Endodermal cell (in vitro differentiated cells): Measurements from ENCODE around the gene SFPQ. TPM values are rescaled to one million over a fixed set of nuclear protein-coding genes. Genes with fewer than 3 reads are reported as not detected.
A peak's percentile ranks its signal among the peaks of the same experiment; 100 is the strongest.
"Not testable (repeated sequence)": the region's sequence is repeated elsewhere in the genome, so short reads cannot be mapped to it uniquely, and the experiment has no call there.

Source experiments
- DNase-seq: peaks from one replicate; pipeline ENCODE4 v3.0.0-alpha.2; 2017
- H3K27ac ChIP-seq: 2 replicates; pipeline ENCODE4 v1.5.1; 2013; ENCODE audit warnings: mild to moderate bottlenecking, low read depth, low read length, moderate library complexity
- H3K27me3 ChIP-seq: 2 replicates; pipeline ENCODE4 v1.6.1; 2013; ENCODE audit warnings: mild to moderate bottlenecking, low read length, moderate library complexity; ENCODE audit not compliant: insufficient read depth, control insufficient read depth, poor library complexity, severe bottlenecking
- H3K36me3 ChIP-seq: 2 replicates; pipeline ENCODE4 v1.7.0; 2013; ENCODE audit warnings: mild to moderate bottlenecking, low read length, moderate library complexity; ENCODE audit not compliant: control insufficient read depth, insufficient read depth
- H3K4me1 ChIP-seq: one replicate; pipeline ENCODE4 v1.7.0; 2013; ENCODE audit warnings: low read length; ENCODE audit not compliant: control insufficient read depth, insufficient read depth
- H3K4me3 ChIP-seq: 2 replicates; pipeline ENCODE4 v1.5.1; 2013; ENCODE audit warnings: mild to moderate bottlenecking, low read length, moderate library complexity
- H3K9ac ChIP-seq: 2 replicates; pipeline ENCODE4 v1.6.1; 2013; ENCODE audit warnings: mild to moderate bottlenecking, low read length, moderate library complexity; ENCODE audit not compliant: poor library complexity, severe bottlenecking; ENCODE audit errors: extremely low read depth
- H3K9me3 ChIP-seq: 2 replicates; pipeline ENCODE4 v1.6.1; 2013; ENCODE audit warnings: mild to moderate bottlenecking, low read length, moderate library complexity; ENCODE audit not compliant: control insufficient read depth
- H3K27ac Mint-ChIP-seq: 2 replicates; pipeline ENCODE4 v1.8.0; 2020; ENCODE audit warnings: mixed read lengths
- H3K27me3 Mint-ChIP-seq: 2 replicates; pipeline ENCODE4 v1.8.0; 2021; ENCODE audit warnings: mild to moderate bottlenecking, mixed read lengths; ENCODE audit not compliant: insufficient read depth
- H3K36me3 Mint-ChIP-seq: 2 replicates; pipeline ENCODE4 v1.8.0; 2020; ENCODE audit warnings: low read depth, mixed read lengths
- H3K4me1 Mint-ChIP-seq: 2 replicates; pipeline ENCODE4 v1.8.0; 2020; ENCODE audit warnings: mixed read lengths
- H3K4me3 Mint-ChIP-seq: 2 replicates; pipeline ENCODE4 v1.8.0; 2020; ENCODE audit warnings: mild to moderate bottlenecking, moderate library complexity, mixed read lengths
- H3K9me3 Mint-ChIP-seq: 2 replicates; pipeline ENCODE4 v1.8.0; 2020; ENCODE audit warnings: mild to moderate bottlenecking, mixed read lengths
- CTCF ChIP-seq: fragments of 200-600 bp; sonication (generic); conservative IDR thresholded peaks from 2 replicates; pipeline ENCODE4 v1.5.0; 2021; ENCODE audit warnings: antibody characterized with exemption, mild to moderate bottlenecking
- WGBS, 2 experiments: methylation state at CpG; one replicate each; pipeline versions ENCODE4 v1.1.5 to v1.1.7; 2013; ENCODE audit warnings: missing lambda C conversion rate in 2 of 2, mixed read lengths in 1 of 2; ENCODE audit not compliant: insufficient coverage in 1 of 2, insufficient read length in 1 of 2; 5-methylcytosine and 5-hydroxymethylcytosine counted together
- long read RNA-seq, 4 experiments: library from polyadenylated mRNA in 2 of 4; library from RNA in 1 of 4; library from capped mRNA in 1 of 4; stranded (forward) in 3 of 4; unstranded in 1 of 4; transcript quantifications; one replicate each; pipeline ENCODE4 v2.0.0, GENCODE V29; 2020 to 2021; ENCODE audit warnings: inconsistent platforms in 1 of 4
- polyA plus RNA-seq, 2 experiments: library from polyadenylated mRNA; stranded (reverse); fragments of 50-300 nt; gene quantifications; one replicate each; pipeline ENCODE4 v1.2.3, GENCODE V29; 2013
- total RNA-seq, 2 donors: library from RNA; stranded (reverse); fragmentation: NEBNext Ultra II Directional in 1 of 2; extraction: Animal tissue kit (Norgen Biotek cat#: 25700) in 1 of 2; gene quantifications; 2 replicates in 1 of 2; 3 replicates in 1 of 2; pipeline ENCODE4 v1.2.1, GENCODE V29; 2021

The SFPQ gene
- 100 to 1,000 TPM; 350 to 491 TPM for total RNA-seq
- polyA plus RNA-seq (2013, experiment 1 of 2) = 290 TPM
- polyA plus RNA-seq (2013, experiment 2 of 2) = 263 TPM
- long read RNA-seq, experiment 1, transcript SFPQ-205 (3 exons, 2,835 nt) = major isoform, 18 of 127 reads
- long read RNA-seq, experiment 1, transcript SFPQ-201 (10 exons, 3,747 nt) = minor isoform, 16 of 127 reads
- long read RNA-seq, experiment 1, transcript SFPQ-203 (3 exons, 1,431 nt) = minor isoform, 15 of 127 reads
- long read RNA-seq, experiment 1, partial matches to known transcripts = 46 of 127 reads
- long read RNA-seq, experiment 1, other reads (novel, unspliced or antisense) = 28 of 127 reads
- long read RNA-seq, experiment 2, transcript SFPQ-203 (3 exons, 1,431 nt) = minor isoform, 37 of 358 reads
- long read RNA-seq, experiment 2, transcript SFPQ-201 (10 exons, 3,747 nt) = major isoform, 186 of 358 reads
- long read RNA-seq, experiment 2, transcript SFPQ-205 (3 exons, 2,835 nt) = minor isoform, 52 of 358 reads
- long read RNA-seq, experiment 2, partial matches to known transcripts = 14 of 358 reads
- long read RNA-seq, experiment 2, other reads (novel, unspliced or antisense) = 64 of 358 reads
- long read RNA-seq, experiment 3, transcript SFPQ-201 (10 exons, 3,747 nt) = major isoform, 11 of 57 reads
- long read RNA-seq, experiment 3, transcript SFPQ-205 (3 exons, 2,835 nt) = minor isoform, 9 of 57 reads
- long read RNA-seq, experiment 3, transcript SFPQ-203 (3 exons, 1,431 nt) = minor isoform, 7 of 57 reads
- long read RNA-seq, experiment 3, partial matches to known transcripts = 22 of 57 reads
- long read RNA-seq, experiment 3, other reads (novel, unspliced or antisense) = 6 of 57 reads
- long read RNA-seq, experiment 4, partial matches to known transcripts = 49 of 52 reads
- long read RNA-seq, experiment 4, other reads (novel, unspliced or antisense) = 1 of 52 reads

- H3K36me3 ChIP-seq = peaks cover 37% of the 10 kb centered on the region
- H3K27ac Mint-ChIP-seq = peak within 1 kb of the TSS; percentile 98
- peaks cover 25% of the 10 kb centered on the region for H3K4me1 Mint-ChIP-seq
- H3K4me3 Mint-ChIP-seq = peak within 1 kb of the TSS; percentile 93
- H3K27me3 Mint-ChIP-seq = peaks cover 2% of the 10 kb centered on the region
- H3K27ac ChIP-seq = peak within 1 kb of the TSS; percentile 99
- H3K9me3 ChIP-seq = no peaks in the 10 kb centered on the region
- no peaks in the 10 kb centered on the region for H3K27me3 ChIP-seq
- H3K36me3 Mint-ChIP-seq = peaks cover 38% of the 10 kb centered on the region
- H3K4me3 ChIP-seq = peak within 1 kb of the TSS; percentile 98
- no peaks in the 10 kb centered on the region for H3K4me1 ChIP-seq
- WGBS, 2 experiments = 4 to 6% methylated on average over 36 to 50 of the region's 50 CpGs
- DNase-seq = peak; percentile 99
- H3K9me3 Mint-ChIP-seq = no peaks in the 10 kb centered on the region
- peak within 1 kb of the TSS; percentile 98 for H3K9ac ChIP-seq
- TF ChIP-seq CTCF = no peak
Measured at GRCh38 chr1:35192853-35193664, at the start of gene SFPQ. TSS of gene SFPQ (minus strand) at chr1:35193145. CDS start at chr1:35193049, 96 bp downstream.

GRCh38 chr1:35236772-35237171 lies 43.8 kb upstream of the SFPQ start:
- not testable (repeated sequence) for H3K27me3 Mint-ChIP-seq, DNase-seq, H3K36me3 Mint-ChIP-seq, H3K27me3 ChIP-seq, H3K4me1 Mint-ChIP-seq, H3K27ac ChIP-seq, H3K4me3 Mint-ChIP-seq, H3K36me3 ChIP-seq, H3K9me3 ChIP-seq, H3K9ac ChIP-seq, H3K4me1 ChIP-seq, H3K4me3 ChIP-seq, H3K27ac Mint-ChIP-seq, H3K9me3 Mint-ChIP-seq
- 91 to 100% methylated on average over 2 of the region's 2 CpGs for WGBS, 2 experiments

GRCh38 chr1:35231287-35231686 lies 38.3 kb upstream of the SFPQ start:
- Mint-ChIP-seq H3K36me3 (no peaks in the 10 kb centered on the region), H3K9me3 (no peaks in the 10 kb centered on the region), H3K4me1 (no peaks in the 10 kb centered on the region), H3K27ac (no peak overlapping the region), H3K4me3 (no peak overlapping the region), H3K27me3 (no peaks in the 10 kb centered on the region)
- no peaks in the 10 kb centered on the region for H3K27me3 ChIP-seq
- no peaks in the 10 kb centered on the region for H3K9me3 ChIP-seq
- no peak for TF ChIP-seq CTCF
- no peak overlapping the region for H3K4me3 ChIP-seq
- no peak overlapping the region for H3K27ac ChIP-seq
- H3K4me1 ChIP-seq = no peaks in the 10 kb centered on the region
- H3K36me3 ChIP-seq = no peaks in the 10 kb centered on the region
- H3K9ac ChIP-seq = no peak overlapping the region
- DNase-seq = no peak
- WGBS, 2 experiments = no CpG with 5 or more reads among the region's 1 CpG
